Activated CD4-positive, alpha-beta T cell treated with anti-CD3 and anti-CD28 coated beads, Interleukin-2, Interleukin-4, amounts not matched to agents 100 ng/mL and 50 ng/mL, durations not matched to agents 16 hours and 8 hours (primary cell): ENCODE data around the gene ELOVL7.
"Not testable (repeated sequence)": the region's sequence is repeated elsewhere in the genome, so short reads cannot be mapped to it uniquely, and the experiment has no call there.

ENCODE experiments used
- DNase-seq: peaks from one replicate; pipeline ENCODE4 v3.0.0-alpha.2; 2020; ENCODE audit warnings: low spot score

The ELOVL7 gene

DNA sequence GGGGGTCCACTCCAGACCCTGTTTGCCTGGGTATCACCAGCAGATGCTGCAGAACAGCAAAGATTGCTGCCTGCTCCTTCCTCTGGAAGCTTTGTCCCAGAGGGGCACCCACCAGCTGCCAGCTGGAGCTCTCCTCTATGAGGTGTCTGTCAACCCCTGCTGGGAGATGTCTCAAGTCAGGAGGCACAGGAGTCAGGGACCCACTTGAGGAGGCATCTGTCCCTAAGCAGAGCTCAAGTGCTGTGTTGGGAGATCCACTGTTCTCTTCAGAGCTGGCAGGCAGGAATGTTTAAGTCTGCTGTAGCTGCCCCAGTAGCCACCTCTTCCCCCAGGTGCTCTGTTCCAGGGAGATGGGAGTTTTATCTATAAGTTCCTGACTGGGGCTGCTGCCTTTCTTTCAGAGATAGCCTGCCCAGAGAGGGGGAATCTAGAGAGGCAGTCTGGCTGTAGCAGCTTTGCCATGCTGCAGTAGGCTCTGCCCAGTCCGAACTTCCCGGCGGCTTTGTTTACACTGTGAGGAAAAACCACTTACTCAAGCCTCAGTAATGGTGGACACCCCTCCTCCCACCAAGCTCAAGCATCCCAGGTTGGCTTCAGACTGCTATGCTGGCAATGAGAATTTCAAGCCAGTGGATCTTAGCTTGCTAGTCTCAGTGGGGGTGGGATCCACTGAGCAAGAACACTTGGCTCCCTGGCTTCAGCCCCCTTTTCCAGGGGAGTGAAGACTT is 128.7 kb downstream of the ELOVL7 start:
- not testable (repeated sequence) for DNase-seq

DNA sequence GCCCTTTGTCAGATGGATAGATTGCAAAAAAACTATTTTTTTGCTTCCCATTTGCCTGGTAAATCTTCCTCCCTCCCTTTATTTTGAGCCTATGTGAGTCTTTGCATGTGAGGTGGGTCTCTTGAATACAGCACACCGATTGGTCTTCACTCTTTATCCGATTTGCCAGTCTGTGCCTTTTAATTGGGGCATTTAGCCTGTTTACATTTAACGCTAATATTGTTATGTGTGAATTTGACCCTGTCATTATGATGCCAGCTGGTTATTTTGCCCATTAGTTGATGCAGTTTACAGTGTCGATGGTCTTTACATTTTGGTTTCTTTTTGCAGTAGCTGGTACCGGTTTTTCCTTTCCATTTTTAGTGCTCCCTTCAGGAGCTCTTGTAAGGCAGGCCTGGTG is 131.1 kb downstream of the ELOVL7 start:
- DNase-seq, result no peak

DNA sequence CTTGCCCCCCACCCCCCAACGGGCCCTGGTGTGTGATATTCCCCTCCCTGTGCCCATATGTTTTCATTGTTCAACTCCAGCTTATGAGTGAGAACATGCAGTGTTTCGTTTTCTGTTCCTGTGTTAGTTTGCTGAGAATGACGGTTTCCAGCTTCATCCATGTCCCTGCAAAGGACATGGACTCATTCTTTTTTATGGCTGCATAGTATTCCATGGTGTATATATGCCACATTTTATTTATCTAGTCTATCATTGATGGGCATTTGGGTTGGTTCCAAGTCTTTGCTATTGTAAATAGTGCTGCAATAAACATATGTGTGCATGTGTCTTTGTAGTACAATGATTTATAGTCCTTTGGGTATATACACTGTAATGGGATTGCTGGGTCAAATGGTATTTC is 132.2 kb downstream of the ELOVL7 start:
- DNase-seq, result not testable (repeated sequence)

DNA sequence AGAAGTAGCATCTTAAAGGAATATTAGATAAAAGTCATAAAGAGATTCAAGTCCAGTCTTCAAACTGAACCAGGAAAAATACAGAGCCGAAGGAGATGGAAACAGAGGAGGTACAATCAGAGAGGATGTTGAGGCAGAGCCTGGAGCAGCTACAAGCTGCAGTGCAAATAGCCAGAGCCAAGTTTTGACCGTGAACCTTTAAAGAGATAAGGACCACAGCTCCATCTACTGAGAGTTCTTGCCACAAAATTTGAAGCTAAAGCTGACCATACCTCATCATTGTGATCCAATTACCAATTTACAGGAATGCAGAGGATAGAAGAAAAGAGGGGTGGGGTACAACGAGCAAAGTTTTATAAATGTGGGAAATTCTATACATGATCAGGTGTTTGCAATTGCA is 133.7 kb downstream of the ELOVL7 start:
- DNase-seq, result no peak

DNA sequence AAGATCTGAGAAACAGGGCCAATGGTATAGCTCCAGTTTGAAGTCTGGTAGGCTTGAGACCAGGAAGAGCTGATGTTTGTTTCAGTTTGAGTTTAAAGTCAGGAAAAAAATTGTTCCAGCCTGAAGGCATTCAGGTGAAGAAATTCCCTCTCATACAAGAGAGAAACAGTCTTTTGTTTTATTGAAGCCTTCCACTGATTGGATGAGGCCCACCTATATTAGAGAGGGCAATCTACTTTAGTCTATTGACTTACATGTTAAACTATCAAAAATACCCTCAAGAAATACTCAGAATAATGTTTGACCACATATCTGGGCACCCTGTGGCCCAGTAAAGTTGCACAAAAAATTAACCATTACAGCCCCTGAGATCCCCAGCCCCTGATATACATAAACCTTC is 138.9 kb downstream of the ELOVL7 start:
- DNase-seq, result no peak

DNA sequence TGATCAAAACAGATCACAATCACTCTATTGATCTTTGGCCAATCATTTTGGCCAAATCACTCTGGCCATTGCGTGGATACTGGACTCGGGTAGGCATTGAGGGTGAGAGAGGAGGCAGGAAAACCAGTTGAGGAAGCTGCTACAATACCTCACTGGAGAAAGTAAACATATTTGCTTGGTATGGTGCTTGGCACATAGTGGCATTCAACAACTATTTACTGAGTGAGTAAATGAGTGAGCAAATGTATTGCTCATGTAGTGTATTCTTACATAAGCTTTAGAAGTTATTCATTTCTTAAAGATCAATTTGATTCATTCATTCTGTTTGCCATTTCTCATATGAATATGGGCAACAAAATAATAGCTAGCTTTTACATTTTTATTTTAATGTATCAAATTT is 140.1 kb downstream of the ELOVL7 start:
- no peak for DNase-seq
